ENCODE results near the gene AGBL5.

Gene AGBL5

GRCh38 chr2:27027211-27027651 is 24.2 kb upstream of the AGBL5 start:
- no peak overlapping the region for H3K9ac ChIP-seq (ENCODE audit: low read length)
- no peaks in the 10 kb centered on the region for H3K27me3 ChIP-seq (ENCODE audit: control insufficient read depth, insufficient read depth, low read length)
- no peak overlapping the region for H3K4me3 ChIP-seq (ENCODE audit: low read length)
- no peak overlapping the region for H3K27ac ChIP-seq (ENCODE audit: low read depth, low read length)
- no peaks in the 10 kb centered on the region for H3K4me1 ChIP-seq (ENCODE audit: control insufficient read depth, insufficient read depth, low read length)
- H3K36me3 ChIP-seq (ENCODE audit: control insufficient read depth, insufficient read depth, low read length): peaks cover 9% of the 10 kb centered on the region

DNA sequence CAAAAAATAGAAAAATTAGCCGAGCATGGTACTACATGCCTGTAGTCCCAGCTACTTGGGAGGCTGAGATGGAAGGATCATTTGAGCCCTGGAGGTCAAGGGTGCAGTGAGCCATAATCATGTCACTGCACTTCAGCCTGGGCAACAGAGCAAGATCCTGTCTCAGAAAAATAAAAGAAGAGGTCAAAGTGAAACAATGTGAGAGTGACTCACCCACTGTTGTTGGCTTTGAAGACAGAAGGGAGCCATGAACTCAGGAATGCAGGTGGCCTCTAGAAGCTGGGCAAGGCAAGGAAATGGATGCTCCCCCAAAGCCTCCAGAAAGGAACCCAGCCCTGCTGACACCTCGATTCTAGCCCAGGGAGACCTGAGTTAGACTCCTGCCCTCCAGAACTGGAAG is 22.4 kb upstream of the AGBL5 start:
- Histone ChIP-seq H3K4me1 (ENCODE audit: control insufficient read depth, insufficient read depth, low read length) (peaks cover 4% of the 10 kb centered on the region), H3K27me3 (ENCODE audit: control insufficient read depth, insufficient read depth, low read length) (no peaks in the 10 kb centered on the region), H3K4me3 (ENCODE audit: low read length) (no peak overlapping the region), H3K9ac (ENCODE audit: low read length) (no peak overlapping the region), H3K27ac (ENCODE audit: low read depth, low read length) (no peak overlapping the region), H3K36me3 (ENCODE audit: control insufficient read depth, insufficient read depth, low read length) (no peaks in the 10 kb centered on the region)

- peak within 1 kb of the TSS; percentile 89 for H3K4me3 ChIP-seq (ENCODE audit: low read length)
- H3K4me1 ChIP-seq (ENCODE audit: control insufficient read depth, insufficient read depth, low read length): peaks cover 7% of the 10 kb centered on the region
- H3K27ac ChIP-seq (ENCODE audit: low read depth, low read length): peak within 1 kb of the TSS; percentile 53
- H3K36me3 ChIP-seq (ENCODE audit: control insufficient read depth, insufficient read depth, low read length): peaks cover 23% of the 10 kb centered on the region
- H3K9ac ChIP-seq (ENCODE audit: low read length): peak within 1 kb of the TSS; percentile 66
- H3K27me3 ChIP-seq (ENCODE audit: control insufficient read depth, insufficient read depth, low read length): no peaks in the 10 kb centered on the region
Measured at GRCh38 chr2:27032495-27033252, 18.8 kb upstream of the AGBL5 start, which contains the start of gene TMEM214. TSS of gene TMEM214 (plus strand) at chr2:27032965. CDS start at chr2:27033016, 51 bp downstream.

DNA sequence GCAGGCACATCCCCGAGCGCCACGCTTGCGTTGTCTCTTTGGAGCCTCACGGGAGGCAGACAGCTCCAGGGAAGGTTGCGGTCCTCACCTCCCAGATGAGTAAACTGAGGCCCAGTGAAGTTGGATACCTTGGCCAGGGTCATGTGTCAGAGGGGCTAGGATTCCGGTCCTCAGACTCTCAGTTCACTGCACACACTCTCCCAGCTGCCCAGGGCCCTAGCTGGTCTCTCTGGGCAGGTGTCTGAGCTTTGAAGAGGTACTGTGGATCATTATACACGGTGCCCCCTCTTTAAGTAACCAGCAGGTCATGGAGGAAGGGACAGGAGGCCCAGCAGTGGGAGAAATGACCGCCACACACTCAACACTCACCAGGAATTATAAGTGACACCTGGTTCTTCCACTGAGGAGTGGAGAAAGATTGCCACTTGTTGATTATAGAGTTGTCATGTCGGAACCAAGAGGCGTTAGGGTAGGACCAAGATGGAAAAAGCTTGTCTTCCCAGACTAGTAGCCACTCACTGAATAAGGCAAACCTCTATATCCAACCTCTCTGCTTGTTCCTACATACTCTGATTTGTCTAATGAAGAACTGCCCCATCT is 18.1 kb upstream of the AGBL5 start:
- Histone ChIP-seq H3K4me1 (ENCODE audit: control insufficient read depth, insufficient read depth, low read length) (peaks cover 7% of the 10 kb centered on the region), H3K4me3 (ENCODE audit: low read length) (peak overlapping the region; percentile 89), H3K9ac (ENCODE audit: low read length) (peak overlapping the region; percentile 52), H3K27me3 (ENCODE audit: control insufficient read depth, insufficient read depth, low read length) (no peaks in the 10 kb centered on the region), H3K36me3 (ENCODE audit: control insufficient read depth, insufficient read depth, low read length) (peaks cover 30% of the 10 kb centered on the region), H3K27ac (ENCODE audit: low read depth, low read length) (peak overlapping the region; percentile 53)

DNA sequence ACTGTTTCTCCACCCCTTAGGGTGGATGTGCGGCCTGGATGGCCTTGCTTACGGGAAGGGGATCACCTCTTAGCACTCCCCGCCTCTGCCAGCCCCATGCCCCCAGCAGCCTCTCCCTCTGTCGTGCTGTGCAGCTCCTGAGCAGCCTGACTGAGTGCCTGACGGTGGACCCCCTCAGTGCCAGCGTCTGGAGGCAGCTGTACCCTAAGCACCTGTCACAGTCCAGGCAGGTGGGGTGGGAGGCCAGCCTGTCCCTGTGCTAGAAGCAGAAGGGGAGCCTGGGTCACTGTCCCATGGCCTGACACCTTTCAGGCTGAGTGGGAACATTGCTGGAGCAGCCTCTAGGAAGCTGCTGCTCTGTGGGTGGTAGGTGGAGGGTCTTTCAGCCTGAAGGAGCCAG is 13.5 kb upstream of the AGBL5 start:
- Histone ChIP-seq H3K27me3 (ENCODE audit: control insufficient read depth, insufficient read depth, low read length) (no peaks in the 10 kb centered on the region), H3K4me3 (ENCODE audit: low read length) (no peak overlapping the region), H3K36me3 (ENCODE audit: control insufficient read depth, insufficient read depth, low read length) (peaks cover 61% of the 10 kb centered on the region), H3K9ac (ENCODE audit: low read length) (no peak overlapping the region), H3K4me1 (ENCODE audit: control insufficient read depth, insufficient read depth, low read length) (peaks cover 10% of the 10 kb centered on the region), H3K27ac (ENCODE audit: low read depth, low read length) (no peak overlapping the region)

DNA sequence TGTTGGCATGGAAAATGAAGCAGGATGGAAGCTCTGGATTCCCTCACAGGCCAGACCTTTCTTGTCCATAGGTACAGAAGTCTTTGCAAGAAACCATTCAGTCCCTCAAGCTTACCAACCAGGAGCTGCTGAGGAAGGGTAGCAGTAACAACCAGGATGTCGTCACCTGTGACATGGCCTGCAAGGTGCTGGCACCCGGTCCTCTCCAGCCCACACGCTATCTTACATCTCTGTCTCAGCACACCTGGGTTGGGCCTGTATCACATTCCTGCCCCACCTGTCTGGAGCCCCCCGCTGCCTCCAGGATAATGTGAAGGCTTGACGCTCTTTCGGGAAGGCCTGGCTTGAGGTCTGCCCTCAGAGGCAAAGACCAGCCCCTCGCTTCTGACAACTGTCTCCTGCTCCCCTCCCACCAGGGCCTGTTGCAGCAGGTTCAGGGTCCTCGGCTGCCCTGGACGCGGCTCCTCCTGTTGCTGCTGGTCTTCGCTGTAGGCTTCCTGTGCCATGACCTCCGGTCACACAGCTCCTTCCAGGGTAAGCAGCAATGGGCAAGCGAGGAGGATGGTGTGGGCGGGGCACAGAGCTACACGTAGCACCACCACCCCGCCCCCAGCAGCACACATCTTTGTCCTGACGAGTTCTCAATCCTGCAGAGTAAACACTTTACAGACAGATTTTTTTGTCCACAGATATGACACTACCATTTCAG is 12.7 kb upstream of the AGBL5 start:
- H3K9ac ChIP-seq (ENCODE audit: low read length): no peak overlapping the region
- no peak overlapping the region for H3K27ac ChIP-seq (ENCODE audit: low read depth, low read length)
- peaks cover 61% of the 10 kb centered on the region for H3K36me3 ChIP-seq (ENCODE audit: control insufficient read depth, insufficient read depth, low read length)
- H3K4me1 ChIP-seq (ENCODE audit: control insufficient read depth, insufficient read depth, low read length): peaks cover 8% of the 10 kb centered on the region
- no peaks in the 10 kb centered on the region for H3K27me3 ChIP-seq (ENCODE audit: control insufficient read depth, insufficient read depth, low read length)
- no peak overlapping the region for H3K4me3 ChIP-seq (ENCODE audit: low read length)

GRCh38 chr2:27039426-27039825 is 12.0 kb upstream of the AGBL5 start:
- Histone ChIP-seq H3K27ac (ENCODE audit: low read depth, low read length) (no peak overlapping the region), H3K27me3 (ENCODE audit: control insufficient read depth, insufficient read depth, low read length) (no peaks in the 10 kb centered on the region), H3K36me3 (ENCODE audit: control insufficient read depth, insufficient read depth, low read length) (peaks cover 61% of the 10 kb centered on the region), H3K4me3 (ENCODE audit: low read length) (no peak overlapping the region), H3K9ac (ENCODE audit: low read length) (no peak overlapping the region), H3K4me1 (ENCODE audit: control insufficient read depth, insufficient read depth, low read length) (peaks cover 3% of the 10 kb centered on the region)

GRCh38 chr2:27039871-27040270 is 11.6 kb upstream of the AGBL5 start:
- no peak overlapping the region for H3K9ac ChIP-seq (ENCODE audit: low read length)
- H3K27me3 ChIP-seq (ENCODE audit: control insufficient read depth, insufficient read depth, low read length): no peaks in the 10 kb centered on the region
- no peak overlapping the region for H3K4me3 ChIP-seq (ENCODE audit: low read length)
- no peak overlapping the region for H3K27ac ChIP-seq (ENCODE audit: low read depth, low read length)
- peaks cover 61% of the 10 kb centered on the region for H3K36me3 ChIP-seq (ENCODE audit: control insufficient read depth, insufficient read depth, low read length)
- peaks cover 3% of the 10 kb centered on the region for H3K4me1 ChIP-seq (ENCODE audit: control insufficient read depth, insufficient read depth, low read length)

DNA sequence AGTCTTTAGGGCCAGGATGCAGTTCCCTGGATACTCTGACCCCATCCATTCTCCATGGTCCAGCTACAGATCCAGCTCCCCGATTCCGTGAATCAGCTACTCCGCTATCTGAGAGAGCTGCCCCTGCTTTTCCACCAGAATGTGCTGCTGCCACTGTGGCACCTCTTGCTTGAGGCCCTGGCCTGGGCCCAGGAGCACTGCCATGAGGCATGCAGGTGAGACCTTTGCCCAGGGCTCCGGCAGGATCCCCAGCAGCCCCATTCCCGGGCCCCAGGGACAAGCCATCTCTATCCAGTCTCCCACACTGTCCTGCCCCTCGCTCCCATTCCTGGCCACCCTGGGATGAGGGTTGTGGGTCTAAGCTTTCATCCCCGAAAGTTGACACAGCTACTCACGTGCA is 11.2 kb upstream of the AGBL5 start:
- no peak overlapping the region for H3K4me3 ChIP-seq (ENCODE audit: low read length)
- H3K27me3 ChIP-seq (ENCODE audit: control insufficient read depth, insufficient read depth, low read length): no peaks in the 10 kb centered on the region
- peaks cover 3% of the 10 kb centered on the region for H3K4me1 ChIP-seq (ENCODE audit: control insufficient read depth, insufficient read depth, low read length)
- peaks cover 58% of the 10 kb centered on the region for H3K36me3 ChIP-seq (ENCODE audit: control insufficient read depth, insufficient read depth, low read length)
- no peak overlapping the region for H3K9ac ChIP-seq (ENCODE audit: low read length)
- H3K27ac ChIP-seq (ENCODE audit: low read depth, low read length): no peak overlapping the region

- no peak overlapping the region for H3K9ac ChIP-seq (ENCODE audit: low read length)
- H3K27me3 ChIP-seq (ENCODE audit: control insufficient read depth, insufficient read depth, low read length): no peaks in the 10 kb centered on the region
- no peak overlapping the region for H3K4me3 ChIP-seq (ENCODE audit: low read length)
- peaks cover 3% of the 10 kb centered on the region for H3K4me1 ChIP-seq (ENCODE audit: control insufficient read depth, insufficient read depth, low read length)
- no peak overlapping the region for H3K27ac ChIP-seq (ENCODE audit: low read depth, low read length)
- peaks cover 47% of the 10 kb centered on the region for H3K36me3 ChIP-seq (ENCODE audit: control insufficient read depth, insufficient read depth, low read length)
Measured at GRCh38 chr2:27041752-27042151, 9.7 kb upstream of the AGBL5 start.

DNA sequence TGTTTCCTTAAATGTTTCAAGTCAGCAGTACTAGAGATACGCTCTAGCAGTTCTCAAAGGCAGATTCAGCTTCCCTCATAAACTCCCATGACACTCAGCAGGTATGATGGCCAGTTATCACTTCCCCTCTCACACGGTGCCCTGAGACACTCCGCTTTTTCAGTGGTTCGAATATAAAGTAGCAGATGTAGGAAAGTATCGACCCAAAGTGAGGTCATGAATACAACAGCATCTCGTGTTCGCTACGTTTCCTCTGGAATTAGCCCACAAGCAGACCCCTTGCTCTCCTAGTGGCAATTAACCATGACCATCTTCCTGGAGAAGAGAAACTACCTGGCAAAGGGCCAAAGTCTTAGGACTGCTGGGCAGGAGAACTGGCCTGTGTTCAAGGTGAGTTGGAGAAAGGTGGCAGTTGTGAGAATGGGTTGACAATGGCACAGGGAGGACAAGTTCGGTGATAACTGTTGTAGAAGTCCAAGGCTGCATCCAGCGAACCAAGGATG is 9.3 kb upstream of the AGBL5 start:
- no peaks in the 10 kb centered on the region for H3K27me3 ChIP-seq (ENCODE audit: control insufficient read depth, insufficient read depth, low read length)
- no peak overlapping the region for H3K9ac ChIP-seq (ENCODE audit: low read length)
- no peak overlapping the region for H3K4me3 ChIP-seq (ENCODE audit: low read length)
- no peak overlapping the region for H3K27ac ChIP-seq (ENCODE audit: low read depth, low read length)
- H3K36me3 ChIP-seq (ENCODE audit: control insufficient read depth, insufficient read depth, low read length): peaks cover 43% of the 10 kb centered on the region
- H3K4me1 ChIP-seq (ENCODE audit: control insufficient read depth, insufficient read depth, low read length): peaks cover 3% of the 10 kb centered on the region

GRCh38 chr2:27042985-27043634 is 8.4 kb upstream of the AGBL5 start:
- Histone ChIP-seq H3K9ac (ENCODE audit: low read length) (no peak overlapping the region), H3K4me1 (ENCODE audit: control insufficient read depth, insufficient read depth, low read length) (peaks cover 3% of the 10 kb centered on the region), H3K27ac (ENCODE audit: low read depth, low read length) (no peak overlapping the region), H3K27me3 (ENCODE audit: control insufficient read depth, insufficient read depth, low read length) (no peaks in the 10 kb centered on the region), H3K4me3 (ENCODE audit: low read length) (no peak overlapping the region), H3K36me3 (ENCODE audit: control insufficient read depth, insufficient read depth, low read length) (peaks cover 34% of the 10 kb centered on the region)

Data from rectal smooth muscle tissue (tissue), 1 donor.